ENCODE measurements around the gene SNX27.
"Not testable (repeated sequence)": the region's sequence is repeated elsewhere in the genome, so short reads cannot be mapped to it uniquely, and the experiment has no call there.

The SNX27 gene

GRCh38 chr1:151618996-151619395 lies 7.1 kb downstream of the SNX27 start:
- Histone ChIP-seq H3K27ac (ENCODE audit: extremely low read depth, low read depth, low read length) (peak overlapping the region; percentile 45; the same call in 1 of the 2 replicates), H3K4me1 (ENCODE audit: control insufficient read depth, insufficient read depth, low read length) (peaks cover 36% of the 10 kb centered on the region)
- not testable (repeated sequence) for H3K4me3 ChIP-seq (ENCODE audit: low read depth, low read length); H3K36me3 ChIP-seq (ENCODE audit: control insufficient read depth in 2 of 2, insufficient read depth in 1 of 2, low read length in 2 of 2); H3K9me3 ChIP-seq (ENCODE audit: control insufficient read depth, insufficient read depth, low read depth, low read length)
- CTCF ChIA-PET, result interaction anchor here (0.7 to 0.9 kb wide), 2 partner anchors 22 to 61 kb away, joined by 3 read pairs; no protein-coding TSS in a partner anchor
- POLR2A ChIA-PET, result interaction anchor here (0.6 to 1.3 kb wide), 5 partner anchors 18 to 111 kb away, joined by 3 to 6 read pairs (median 6); partner anchors contain the start of gene TUFT1
- TF ChIP-seq ZFHX2 (tag by site-specific recombination; conservative IDR thresholded peaks at IDR 0.05) (peak; percentile 54), PRDM10 (tag by site-specific recombination; IDR thresholded peaks at IDR 0.05) (0 out of 2 replicates have a peak, but pooled peaks have one; percentile 20), GLIS1 (tag by site-specific recombination; IDR thresholded peaks at IDR 0.05) (peak; percentile 26; the same call in 1 of the 2 replicates), KLF9 (tag by site-specific recombination; IDR thresholded peaks at IDR 0.05; ENCODE audit: low read depth) (peak; percentile 38; the same call in 1 of the 2 replicates), EGR2 (tag by site-specific recombination; IDR thresholded peaks at IDR 0.05; ENCODE audit: low read depth) (peak; percentile 44; the same call in 1 of the 2 replicates)
- TF ChIP-seq, protein P1, sequence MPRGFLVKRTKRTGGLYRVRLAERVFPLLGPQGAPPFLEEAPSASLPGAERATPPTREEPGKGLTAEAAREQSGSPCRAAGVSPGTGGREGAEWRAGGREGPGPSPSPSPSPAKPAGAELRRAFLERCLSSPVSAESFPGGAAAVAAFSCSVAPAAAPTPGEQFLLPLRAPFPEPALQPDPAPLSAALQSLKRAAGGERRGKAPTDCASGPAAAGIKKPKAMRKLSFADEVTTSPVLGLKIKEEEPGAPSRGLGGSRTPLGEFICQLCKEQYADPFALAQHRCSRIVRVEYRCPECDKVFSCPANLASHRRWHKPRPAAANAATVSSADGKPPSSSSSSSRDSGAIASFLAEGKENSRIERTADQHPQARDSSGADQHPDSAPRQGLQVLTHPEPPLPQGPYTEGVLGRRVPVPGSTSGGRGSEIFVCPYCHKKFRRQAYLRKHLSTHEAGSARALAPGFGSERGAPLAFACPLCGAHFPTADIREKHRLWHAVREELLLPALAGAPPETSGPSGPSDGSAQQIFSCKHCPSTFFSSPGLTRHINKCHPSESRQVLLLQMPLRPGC (tag by site-specific recombination; IDR thresholded peaks at IDR 0.05), result peak; percentile 87

DNA sequence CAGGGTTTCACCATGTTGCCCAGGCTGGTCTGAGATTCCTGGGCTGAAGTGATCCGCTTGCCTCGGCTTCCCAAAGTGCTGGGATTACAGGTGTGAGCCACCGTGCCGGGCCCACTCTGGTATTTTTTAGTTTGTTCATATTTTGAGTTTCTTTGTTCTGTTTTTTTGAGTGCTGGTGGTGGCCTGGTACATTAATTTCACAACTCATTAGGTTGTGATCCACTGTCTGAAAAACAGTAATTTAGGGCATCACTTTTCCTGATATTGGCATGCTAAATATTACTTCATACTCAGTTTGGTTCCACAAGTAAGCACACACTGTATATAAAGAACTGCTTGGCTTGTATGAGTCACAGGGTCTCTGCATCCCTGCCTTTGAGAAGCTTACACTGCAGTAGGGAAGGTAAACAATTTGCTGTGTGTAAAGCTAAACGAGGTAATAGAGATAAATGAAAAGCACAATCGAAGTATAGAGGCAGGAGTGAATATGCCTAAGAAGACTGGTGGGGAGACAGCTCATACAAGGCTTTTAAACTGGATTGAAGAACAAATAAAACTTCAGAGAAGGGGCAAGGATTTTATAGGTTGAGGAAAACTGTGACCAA lies 7.7 kb downstream of the SNX27 start:
- ChIA-PET POLR2A (interaction anchor here (0.6 to 1.3 kb wide), 9 partner anchors 8 to 134 kb away, joined by 3 to 8 read pairs (median 3); partner anchors contain the start of genes SNX27 and TUFT1), CTCF (interaction anchor here (0.9 to 1.0 kb wide), 2 partner anchors 25 to 175 kb away, joined by 3 to 4 read pairs; no protein-coding TSS in a partner anchor)
- Histone ChIP-seq H3K27ac (ENCODE audit: extremely low read depth, low read depth, low read length) (peak overlapping the region; percentile 45; the same call in 1 of the 2 replicates), H3K9me3 (ENCODE audit: control insufficient read depth, insufficient read depth, low read depth, low read length) (no peaks in the 10 kb centered on the region), H3K36me3 (ENCODE audit: control insufficient read depth in 2 of 2, insufficient read depth in 1 of 2, low read length in 2 of 2) (peaks cover 0 to 7% of the 10 kb centered on the region in 2 experiments; a peak in 2 of 3 replicates), H3K4me1 (ENCODE audit: control insufficient read depth, insufficient read depth, low read length) (peaks cover 36% of the 10 kb centered on the region), H3K4me3 (ENCODE audit: low read depth, low read length) (no peak overlapping the region)
- TF ChIP-seq, protein P2, sequence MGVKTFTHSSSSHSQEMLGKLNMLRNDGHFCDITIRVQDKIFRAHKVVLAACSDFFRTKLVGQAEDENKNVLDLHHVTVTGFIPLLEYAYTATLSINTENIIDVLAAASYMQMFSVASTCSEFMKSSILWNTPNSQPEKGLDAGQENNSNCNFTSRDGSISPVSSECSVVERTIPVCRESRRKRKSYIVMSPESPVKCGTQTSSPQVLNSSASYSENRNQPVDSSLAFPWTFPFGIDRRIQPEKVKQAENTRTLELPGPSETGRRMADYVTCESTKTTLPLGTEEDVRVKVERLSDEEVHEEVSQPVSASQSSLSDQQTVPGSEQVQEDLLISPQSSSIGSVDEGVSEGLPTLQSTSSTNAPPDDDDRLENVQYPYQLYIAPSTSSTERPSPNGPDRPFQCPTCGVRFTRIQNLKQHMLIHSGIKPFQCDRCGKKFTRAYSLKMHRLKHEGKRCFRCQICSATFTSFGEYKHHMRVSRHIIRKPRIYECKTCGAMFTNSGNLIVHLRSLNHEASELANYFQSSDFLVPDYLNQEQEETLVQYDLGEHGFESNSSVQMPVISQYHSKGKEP (tag by site-specific recombination; IDR thresholded peaks at IDR 0.05), result no peak
- no peak for TF ChIP-seq YY2 (tag by site-specific recombination; IDR thresholded peaks at IDR 0.05)
- TF ChIP-seq ZNF610 (tag by site-specific recombination; IDR thresholded peaks at IDR 0.05; ENCODE audit: borderline replicate concordance), result no peak
- TF ChIP-seq ZNF211 (tag by site-specific recombination; IDR thresholded peaks at IDR 0.05; ENCODE audit: low read depth), result no peak
- TF ChIP-seq ZNF2 (tag by site-specific recombination; IDR thresholded peaks at IDR 0.05), result 0 out of 2 replicates have a peak, but pooled peaks have one; percentile 12
- TF ChIP-seq BCL11B (tag by site-specific recombination; IDR thresholded peaks at IDR 0.05; ENCODE audit: low read depth), result no peak
- no peak for TF ChIP-seq ZNF354C (tag by site-specific recombination; IDR thresholded peaks at IDR 0.05; ENCODE audit: borderline replicate concordance, low read depth)
- TF ChIP-seq ZNF433 (tag by site-specific recombination; IDR thresholded peaks at IDR 0.05; ENCODE audit: low read depth), result no peak
- no peak for TF ChIP-seq ZFP3 (tag by site-specific recombination; IDR thresholded peaks at IDR 0.05; ENCODE audit: low read depth)
- TF ChIP-seq ZNF239 (tag by site-specific recombination; IDR thresholded peaks at IDR 0.05), result no peak
- no peak for TF ChIP-seq ZNF488 (tag by site-specific recombination; IDR thresholded peaks at IDR 0.05)
- no peak for TF ChIP-seq ZNF112 (tag by site-specific recombination; IDR thresholded peaks at IDR 0.05)
- peak; percentile 55; the same call in 1 of the 2 replicates for TF ChIP-seq ZNF660 (tag by site-specific recombination; IDR thresholded peaks at IDR 0.05)
- no peak for TF ChIP-seq ZNF571 (tag by site-specific recombination; IDR thresholded peaks at IDR 0.05)
- TF ChIP-seq OSR2 (tag by site-specific recombination; IDR thresholded peaks at IDR 0.05), result peak; percentile 62
- TF ChIP-seq ZNF366 (tag by site-specific recombination; conservative IDR thresholded peaks at IDR 0.05), result peak; percentile 38; the same call in 1 of the 2 replicates
- no peak for TF ChIP-seq ZBTB1 (tag by site-specific recombination; IDR thresholded peaks at IDR 0.05)
- TF ChIP-seq, protein P3, sequence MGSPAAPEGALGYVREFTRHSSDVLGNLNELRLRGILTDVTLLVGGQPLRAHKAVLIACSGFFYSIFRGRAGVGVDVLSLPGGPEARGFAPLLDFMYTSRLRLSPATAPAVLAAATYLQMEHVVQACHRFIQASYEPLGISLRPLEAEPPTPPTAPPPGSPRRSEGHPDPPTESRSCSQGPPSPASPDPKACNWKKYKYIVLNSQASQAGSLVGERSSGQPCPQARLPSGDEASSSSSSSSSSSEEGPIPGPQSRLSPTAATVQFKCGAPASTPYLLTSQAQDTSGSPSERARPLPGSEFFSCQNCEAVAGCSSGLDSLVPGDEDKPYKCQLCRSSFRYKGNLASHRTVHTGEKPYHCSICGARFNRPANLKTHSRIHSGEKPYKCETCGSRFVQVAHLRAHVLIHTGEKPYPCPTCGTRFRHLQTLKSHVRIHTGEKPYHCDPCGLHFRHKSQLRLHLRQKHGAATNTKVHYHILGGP (tag by site-specific recombination; IDR thresholded peaks at IDR 0.05), result no peak
- TF ChIP-seq MZF1 (tag by site-specific recombination; IDR thresholded peaks at IDR 0.05; ENCODE audit: borderline replicate concordance), result no peak
